Lower leg skin (tissue), 4 donors: ENCODE results near the gene SEMA7A. TPM values are rescaled to one million over a fixed set of nuclear protein-coding genes. Genes with fewer than 3 reads are reported as not detected.

Source experiments
- DNase-seq, 2 donors: peaks; one replicate each; pipeline ENCODE4 v3.0.0-alpha.2; 2019; ENCODE audit warnings: low spot score in 2 of 2
- H3K4me3 ChIP-seq: fragments of 200-600 bp; sonication (generic); 2 replicates; pipeline ENCODE4 v1.5.1; 2017; ENCODE audit warnings: mild to moderate bottlenecking, low read depth; ENCODE audit not compliant: poor library complexity, severe bottlenecking
- POLR2A ChIP-seq, 2 donors: fragments of 450-650 bp; IDR thresholded peaks; one replicate each; pipeline ENCODE4 v1.6.1; 2016 to 2017; ENCODE audit warnings: antibody characterized with exemption in 2 of 2, mild to moderate bottlenecking in 1 of 2, moderate library complexity in 1 of 2
- WGBS, 2 donors: methylation state at CpG; one replicate each; pipeline ENCODE4 v1.1.5; 2018; 5-methylcytosine and 5-hydroxymethylcytosine counted together
- intact Hi-C: fragments of 100-400 bp; cut with DNase I; formaldehyde crosslinking; loops from one replicate; pipeline ENCODE4 v1.15.0; 2023; ENCODE audit warnings: low total_unique reads
- total RNA-seq, 4 donors: library from RNA; depleted of rRNA; stranded (reverse); fragments of >200 nt; gene quantifications; one replicate each; pipeline ENCODE4 v1.1.0, GENCODE V29; 2016
- TF ChIP-seq, protein P1 (sequence below), 3 donors: fragments of 450-650 bp; IDR thresholded peaks; one replicate each; pipeline ENCODE4 v1.5.1; 2016; ENCODE audit warnings: antibody characterized with exemption in 3 of 3, mild to moderate bottlenecking in 3 of 3, moderate library complexity in 2 of 3

Gene SEMA7A
- total RNA-seq, 4 donors from 2014 or later: 16.7 to 30.5 (median 20.5) TPM

DNA sequence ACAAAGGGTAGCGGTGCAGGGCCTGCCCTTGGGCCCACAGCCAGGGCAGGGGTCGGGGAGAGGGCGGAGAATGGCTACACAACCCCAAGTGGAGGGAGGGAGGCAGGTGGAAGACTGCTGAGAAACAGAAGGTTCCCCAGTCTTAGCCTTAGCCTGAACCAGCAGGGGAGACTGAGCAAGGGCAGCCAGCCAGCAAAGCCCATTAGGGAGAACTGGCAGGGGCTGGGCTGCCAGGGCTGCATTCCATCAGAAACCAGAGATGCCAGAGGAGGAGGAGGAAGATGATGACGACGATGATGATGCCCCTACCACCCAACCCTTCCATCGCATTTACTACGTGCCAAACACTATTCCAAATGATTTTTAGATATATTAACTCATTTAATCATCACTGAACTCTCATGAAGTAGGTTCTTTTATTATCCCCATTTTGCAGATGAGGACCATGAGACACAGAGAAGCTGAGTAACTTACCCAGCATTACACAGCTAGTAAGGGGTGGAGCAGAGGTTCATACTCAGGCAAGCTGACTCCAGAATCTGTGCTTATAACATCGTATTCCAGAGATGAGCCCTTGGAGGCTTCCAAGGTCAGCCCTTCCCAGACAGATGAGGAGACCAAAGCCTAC is 8.7 kb downstream of the SEMA7A start:
- intact Hi-C loops: no loop called here
- no peak overlapping the region for H3K4me3 ChIP-seq
- no peak for DNase-seq
- 84 to 88% methylated on average over 8 of the region's 8 CpGs for WGBS, 2 donors
- TF ChIP-seq, protein P1, sequence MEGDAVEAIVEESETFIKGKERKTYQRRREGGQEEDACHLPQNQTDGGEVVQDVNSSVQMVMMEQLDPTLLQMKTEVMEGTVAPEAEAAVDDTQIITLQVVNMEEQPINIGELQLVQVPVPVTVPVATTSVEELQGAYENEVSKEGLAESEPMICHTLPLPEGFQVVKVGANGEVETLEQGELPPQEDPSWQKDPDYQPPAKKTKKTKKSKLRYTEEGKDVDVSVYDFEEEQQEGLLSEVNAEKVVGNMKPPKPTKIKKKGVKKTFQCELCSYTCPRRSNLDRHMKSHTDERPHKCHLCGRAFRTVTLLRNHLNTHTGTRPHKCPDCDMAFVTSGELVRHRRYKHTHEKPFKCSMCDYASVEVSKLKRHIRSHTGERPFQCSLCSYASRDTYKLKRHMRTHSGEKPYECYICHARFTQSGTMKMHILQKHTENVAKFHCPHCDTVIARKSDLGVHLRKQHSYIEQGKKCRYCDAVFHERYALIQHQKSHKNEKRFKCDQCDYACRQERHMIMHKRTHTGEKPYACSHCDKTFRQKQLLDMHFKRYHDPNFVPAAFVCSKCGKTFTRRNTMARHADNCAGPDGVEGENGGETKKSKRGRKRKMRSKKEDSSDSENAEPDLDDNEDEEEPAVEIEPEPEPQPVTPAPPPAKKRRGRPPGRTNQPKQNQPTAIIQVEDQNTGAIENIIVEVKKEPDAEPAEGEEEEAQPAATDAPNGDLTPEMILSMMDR (IDR thresholded peaks at IDR 0.05): no peak
- no peak for TF ChIP-seq POLR2A (IDR thresholded peaks at IDR 0.05)

DNA sequence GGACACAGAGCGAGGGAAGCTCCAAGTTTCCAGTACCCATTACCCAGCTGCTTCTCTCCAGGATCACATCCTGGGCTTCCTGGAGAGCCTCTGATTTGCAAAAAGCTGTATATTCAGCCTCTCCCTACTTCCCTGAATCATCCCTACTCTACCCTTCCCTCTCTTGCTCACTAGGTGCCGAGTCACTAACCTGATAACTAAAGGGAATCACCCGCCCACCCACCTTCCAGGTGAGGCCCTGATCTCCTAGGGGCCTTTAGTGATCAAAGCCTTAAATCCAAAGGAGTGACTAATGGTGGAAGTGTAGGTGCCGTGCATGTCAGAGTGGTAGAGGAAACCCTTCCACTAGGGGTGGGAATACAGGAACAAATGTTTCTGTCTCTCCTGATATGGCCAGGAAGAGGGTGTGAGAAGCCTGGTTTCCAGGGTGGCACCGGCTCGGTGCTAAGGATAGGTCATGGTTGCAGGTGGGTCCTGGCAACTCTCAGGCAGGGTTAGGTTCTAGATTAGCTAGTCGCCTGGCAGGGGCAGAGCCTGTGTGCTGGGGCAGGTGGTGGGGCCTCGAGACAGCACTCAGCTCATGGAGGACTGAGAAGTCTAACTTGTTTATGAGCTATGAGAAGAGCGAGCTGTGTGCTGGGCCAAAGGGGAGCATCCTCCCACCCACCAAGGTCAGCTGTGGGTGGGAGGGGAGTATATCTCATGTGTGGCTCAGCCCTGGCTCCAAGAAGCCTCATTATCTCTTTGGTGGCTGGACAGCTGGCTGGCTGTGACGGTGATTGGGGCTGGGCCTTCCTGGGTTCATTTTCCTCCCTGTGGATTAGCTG is 10.1 kb downstream of the SEMA7A start:
- 87 to 88% methylated on average over 10 of the region's 10 CpGs for WGBS, 2 donors
- TF ChIP-seq, protein P1 (IDR thresholded peaks at IDR 0.05): no peak
- TF ChIP-seq POLR2A (IDR thresholded peaks at IDR 0.05): no peak
- no peak overlapping the region for H3K4me3 ChIP-seq
- no peak for DNase-seq
- intact Hi-C loops: no loop called here

- WGBS, 2 donors: 60 to 71% methylated on average over 14 of the region's 14 CpGs
- intact Hi-C loops: no loop called here
- no peak for TF ChIP-seq POLR2A (IDR thresholded peaks at IDR 0.05)
- TF ChIP-seq, protein P1 (IDR thresholded peaks at IDR 0.05): no peak
- no peak overlapping the region for H3K4me3 ChIP-seq
- DNase-seq: no peak
Measured at GRCh38 chr15:74422652-74423430, 10.9 kb downstream of the SEMA7A start.

DNA sequence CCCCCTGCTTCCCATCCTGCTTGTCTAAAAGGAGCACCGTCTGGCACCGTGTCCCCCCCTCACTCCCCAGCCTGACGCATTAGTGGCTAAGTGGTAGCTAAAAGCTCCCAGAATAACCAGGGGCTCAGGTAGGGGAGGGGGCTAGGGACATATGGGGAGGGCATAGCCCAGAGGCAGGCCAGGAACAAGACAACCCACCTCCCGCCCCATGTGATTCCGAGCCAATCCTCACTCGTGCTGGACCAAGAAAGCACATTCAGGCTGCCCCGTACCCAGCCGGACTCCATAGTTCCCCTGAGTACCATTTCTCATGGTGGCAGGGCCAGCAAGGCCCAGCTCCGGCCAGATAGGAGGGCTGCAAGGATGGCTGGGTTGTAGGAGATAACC is 11.5 kb downstream of the SEMA7A start:
- intact Hi-C loops: no loop called here
- no peak overlapping the region for H3K4me3 ChIP-seq
- no peak for DNase-seq
- 85 to 91% methylated on average over 9 of the region's 9 CpGs for WGBS, 2 donors
- TF ChIP-seq, protein P1 (IDR thresholded peaks at IDR 0.05): no peak
- no peak for TF ChIP-seq POLR2A (IDR thresholded peaks at IDR 0.05)

DNA sequence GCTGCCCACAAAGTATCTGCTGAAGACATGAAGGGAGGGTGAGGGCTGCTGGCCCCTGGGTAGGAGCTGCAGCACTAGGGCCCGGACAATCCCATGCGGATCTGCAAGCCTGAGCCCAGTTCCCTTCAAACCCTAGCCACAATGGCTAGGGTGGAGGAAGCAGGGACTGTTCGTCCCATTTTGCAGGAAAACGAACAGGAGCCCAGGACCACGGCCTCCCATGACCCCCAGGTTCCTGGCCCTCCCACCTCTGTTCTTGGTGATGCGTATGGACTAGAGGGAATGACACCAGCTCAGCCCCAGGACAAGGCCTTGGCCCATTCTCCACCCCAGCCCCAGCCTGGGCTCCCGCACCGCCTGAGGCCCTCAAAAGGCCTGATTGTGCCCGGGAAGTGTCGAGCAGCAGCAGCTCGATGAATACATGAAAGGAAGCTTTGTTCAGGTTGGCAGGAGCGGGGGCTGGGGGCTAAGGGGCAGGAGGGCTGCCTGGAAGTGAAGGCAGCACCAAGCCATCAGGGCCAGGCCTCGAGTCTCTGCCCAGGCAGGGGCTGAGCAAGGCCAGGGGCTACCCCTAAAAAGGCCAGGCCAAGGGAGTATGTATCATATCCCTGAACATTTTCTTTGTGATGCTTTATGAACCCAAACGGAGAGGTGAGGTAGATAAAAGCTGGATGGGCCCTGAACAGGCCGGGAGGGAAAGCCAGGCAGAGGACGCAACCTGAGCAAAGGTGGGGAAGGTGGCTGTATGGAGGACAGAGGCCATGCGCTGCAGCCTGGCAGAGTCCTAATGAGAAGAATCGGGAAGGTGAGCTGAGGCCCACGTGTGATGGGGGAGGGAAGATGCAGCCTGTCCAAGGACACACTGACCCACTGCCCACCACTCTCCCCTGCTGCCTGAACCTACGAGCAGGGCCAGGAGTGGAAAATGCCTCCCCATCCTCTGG is 12.2 kb downstream of the SEMA7A start:
- DNase-seq: no peak
- intact Hi-C loops: no loop called here
- H3K4me3 ChIP-seq: no peak overlapping the region
- WGBS, 2 donors: 78 to 89% methylated on average over 20 of the region's 20 CpGs
- TF ChIP-seq POLR2A (IDR thresholded peaks at IDR 0.05): no peak
- TF ChIP-seq, protein P1 (IDR thresholded peaks at IDR 0.05): no peak
